Neural progenitor cell (in vitro differentiated cells): ENCODE results near the gene ARHGEF39.

Experiments used
- EZH2 ChIP-seq: fragments of 200-600 bp; sonication (generic); IDR thresholded peaks from 2 replicates; pipeline ENCODE4 v1.6.1; 2017; ENCODE audit warnings: antibody characterized with exemption, mild to moderate bottlenecking, moderate library complexity
- EZH2phosphoT487 ChIP-seq: fragments of 200-600 bp; sonication (generic); IDR thresholded peaks from 2 replicates; pipeline ENCODE4 v1.6.1; 2017; ENCODE audit warnings: antibody characterized with exemption
- TF ChIP-seq, protein P1 (sequence below): fragments of 200-600 bp; sonication (generic); IDR thresholded peaks from 2 replicates; pipeline ENCODE4 v1.5.1; 2017; ENCODE audit warnings: antibody characterized with exemption, mild to moderate bottlenecking

DNA sequence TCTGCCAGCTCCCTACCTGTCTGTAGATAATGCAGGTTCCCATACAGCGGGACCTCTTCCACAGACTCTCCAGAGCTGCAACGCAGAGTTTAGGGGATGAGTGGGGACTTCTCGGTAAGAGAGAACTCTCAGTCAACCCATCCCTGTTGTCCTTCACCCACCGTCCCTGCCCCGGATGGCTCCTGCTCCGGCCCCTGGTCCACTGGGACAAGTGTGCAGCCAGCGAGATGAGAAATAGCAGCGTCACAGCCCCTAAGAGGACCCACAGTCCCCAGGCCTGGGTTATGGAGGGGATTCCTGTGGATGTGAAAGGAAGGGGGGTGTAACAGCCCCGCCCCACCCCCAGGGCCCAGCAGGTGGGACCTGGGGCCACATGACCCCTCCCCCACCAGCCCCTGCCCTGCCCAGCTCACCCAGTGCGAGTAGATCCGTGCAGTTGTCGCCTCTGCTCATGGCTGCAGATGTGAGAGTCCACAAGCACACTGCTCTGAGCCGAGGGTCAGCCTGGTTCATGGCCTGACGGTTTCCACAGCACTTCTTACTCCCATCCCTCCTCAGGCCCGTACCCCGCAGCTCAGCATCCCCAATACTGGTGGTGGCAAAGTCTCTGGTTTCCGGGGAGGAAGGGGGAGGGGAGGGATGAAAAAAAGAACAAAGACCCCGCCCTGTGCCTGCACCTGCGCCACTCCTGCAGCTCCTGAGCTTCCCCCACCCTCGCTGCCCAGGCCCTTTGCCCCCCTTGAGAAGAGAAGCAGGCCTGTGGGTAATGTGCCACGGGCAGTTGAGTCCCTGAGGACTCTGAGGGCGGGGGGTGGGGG lies 14.4 kb downstream of the ARHGEF39 start, which contains the start of gene SIT1:
- TF ChIP-seq, protein P1, sequence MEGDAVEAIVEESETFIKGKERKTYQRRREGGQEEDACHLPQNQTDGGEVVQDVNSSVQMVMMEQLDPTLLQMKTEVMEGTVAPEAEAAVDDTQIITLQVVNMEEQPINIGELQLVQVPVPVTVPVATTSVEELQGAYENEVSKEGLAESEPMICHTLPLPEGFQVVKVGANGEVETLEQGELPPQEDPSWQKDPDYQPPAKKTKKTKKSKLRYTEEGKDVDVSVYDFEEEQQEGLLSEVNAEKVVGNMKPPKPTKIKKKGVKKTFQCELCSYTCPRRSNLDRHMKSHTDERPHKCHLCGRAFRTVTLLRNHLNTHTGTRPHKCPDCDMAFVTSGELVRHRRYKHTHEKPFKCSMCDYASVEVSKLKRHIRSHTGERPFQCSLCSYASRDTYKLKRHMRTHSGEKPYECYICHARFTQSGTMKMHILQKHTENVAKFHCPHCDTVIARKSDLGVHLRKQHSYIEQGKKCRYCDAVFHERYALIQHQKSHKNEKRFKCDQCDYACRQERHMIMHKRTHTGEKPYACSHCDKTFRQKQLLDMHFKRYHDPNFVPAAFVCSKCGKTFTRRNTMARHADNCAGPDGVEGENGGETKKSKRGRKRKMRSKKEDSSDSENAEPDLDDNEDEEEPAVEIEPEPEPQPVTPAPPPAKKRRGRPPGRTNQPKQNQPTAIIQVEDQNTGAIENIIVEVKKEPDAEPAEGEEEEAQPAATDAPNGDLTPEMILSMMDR: no peak
- TF ChIP-seq EZH2phosphoT487: no peak
- TF ChIP-seq EZH2: no peak
